ENCODE measurements around the gene POLL. TPM values are rescaled to one million over a fixed set of nuclear protein-coding genes. Genes with fewer than 3 reads are reported as not detected.

Gene POLL
- total RNA-seq, 3 donors from 2014 or later (not counting 1 experiment from before 2014, with no cell fraction given), result 22.8 to 31.4 (median 26.1) TPM

- WGBS (ENCODE audit: insufficient coverage), result 98% methylated on average over 13 of the region's 13 CpGs
- H3K4me3 Mint-ChIP-seq, result no peak overlapping the region
Observed at GRCh38 chr10:101629837-101630632, 42.0 kb upstream of the POLL start.

GRCh38 chr10:101625821-101626412 lies 37.9 kb upstream of the POLL start:
- Mint-ChIP-seq H3K36me3 (peaks cover 8% of the 10 kb centered on the region), H3K9me3 (no peaks in the 10 kb centered on the region), H3K27me3 (ENCODE audit: low read depth in 2 of 2) (no peaks in the 10 kb centered on the region), H3K4me1 (peaks cover 26 to 39% of the 10 kb centered on the region in 2 donors), H3K27ac (peak overlapping the region; percentile 18 to 79), H3K4me3 (no peak overlapping the region)
- 93% methylated on average over 1 of the region's 1 CpG for WGBS (ENCODE audit: insufficient coverage)
- Histone ChIP-seq H3K36me3 (ENCODE audit: control insufficient read depth, insufficient read depth, low read length) (peaks cover 46% of the 10 kb centered on the region), H3K4me3 (ENCODE audit: low read length) (no peak overlapping the region), H3K4me1 (ENCODE audit: control insufficient read depth, insufficient read depth, low read length) (no peaks in the 10 kb centered on the region), H3K27me3 (ENCODE audit: control insufficient read depth, insufficient read depth, low read length) (no peaks in the 10 kb centered on the region), H3K9me3 (ENCODE audit: control insufficient read depth, insufficient read depth, low read length) (no peaks in the 10 kb centered on the region), H3K27ac (ENCODE audit: low read length) (no peak overlapping the region)
- ATAC-seq (no peak), DNase-seq (no peak)
- TF ChIP-seq CTCF (IDR thresholded peaks at IDR 0.05), result no peak
- intact Hi-C loops (cut with micrococcal nuclease), result no loop called here

More at GRCh38 chr10:101629837-101630632, 42.0 kb upstream of the POLL start:
- intact Hi-C loops (cut with micrococcal nuclease), result no loop called here
- Mint-ChIP-seq H3K27me3 (ENCODE audit: low read depth in 2 of 2) (no peaks in the 10 kb centered on the region), H3K36me3 (no peaks in the 10 kb centered on the region), H3K9me3 (no peaks in the 10 kb centered on the region), H3K27ac (no peak overlapping the region), H3K4me1 (peaks cover 34 to 53% of the 10 kb centered on the region in 2 donors)
- TF ChIP-seq CTCF (IDR thresholded peaks at IDR 0.05), result no peak
- H3K27ac ChIP-seq (ENCODE audit: low read length), result no peak overlapping the region
- H3K4me1 ChIP-seq (ENCODE audit: control insufficient read depth, insufficient read depth, low read length), result no peaks in the 10 kb centered on the region
- ATAC-seq, result no peak
- H3K4me3 ChIP-seq (ENCODE audit: low read length), result no peak overlapping the region
- no peak for DNase-seq
- H3K9me3 ChIP-seq (ENCODE audit: control insufficient read depth, insufficient read depth, low read length), result no peaks in the 10 kb centered on the region
- H3K27me3 ChIP-seq (ENCODE audit: control insufficient read depth, insufficient read depth, low read length), result no peaks in the 10 kb centered on the region
- H3K36me3 ChIP-seq (ENCODE audit: control insufficient read depth, insufficient read depth, low read length), result peaks cover 25% of the 10 kb centered on the region

- no peak for ATAC-seq
- no peaks in the 10 kb centered on the region for H3K4me1 ChIP-seq (ENCODE audit: control insufficient read depth, insufficient read depth, low read length)
- H3K27me3 Mint-ChIP-seq (ENCODE audit: low read depth in 2 of 2), result no peaks in the 10 kb centered on the region
- TF ChIP-seq CTCF (IDR thresholded peaks at IDR 0.05), result no peak
- no peak overlapping the region for H3K4me3 Mint-ChIP-seq
- no peak overlapping the region for H3K27ac ChIP-seq (ENCODE audit: low read length)
- no peaks in the 10 kb centered on the region for H3K27me3 ChIP-seq (ENCODE audit: control insufficient read depth, insufficient read depth, low read length)
- DNase-seq, result no peak
- 81% methylated on average over 4 of the region's 4 CpGs for WGBS (ENCODE audit: insufficient coverage)
- intact Hi-C loops (cut with micrococcal nuclease), result no loop called here
- H3K9me3 ChIP-seq (ENCODE audit: control insufficient read depth, insufficient read depth, low read length), result no peaks in the 10 kb centered on the region
- peak overlapping the region; percentile 54 to 79 for H3K27ac Mint-ChIP-seq
- H3K9me3 Mint-ChIP-seq, result no peaks in the 10 kb centered on the region
- H3K36me3 Mint-ChIP-seq, result peaks cover 8% of the 10 kb centered on the region
- no peak overlapping the region for H3K4me3 ChIP-seq (ENCODE audit: low read length)
- H3K36me3 ChIP-seq (ENCODE audit: control insufficient read depth, insufficient read depth, low read length), result peaks cover 50% of the 10 kb centered on the region
- H3K4me1 Mint-ChIP-seq, result peaks cover 20 to 30% of the 10 kb centered on the region in 2 donors
Observed at GRCh38 chr10:101624526-101625102, 36.6 kb upstream of the POLL start.

Measured in natural killer cell (primary cell).